ENCODE data around the gene MMP8. TPM values are rescaled to one million over a fixed set of nuclear protein-coding genes. Genes with fewer than 3 reads are reported as not detected.
A peak's percentile ranks its signal among the peaks of the same experiment; 100 is the strongest.

MMP8 gene
- total RNA-seq, 2 experiments from 2014 or later: not detected

GRCh38 chr11:102727890-102728289, 3.1 kb upstream of the MMP8 start:
- Mint-ChIP-seq H3K4me3 (no peak overlapping the region), H3K27me3 (no peaks in the 10 kb centered on the region), H3K27ac (no peak overlapping the region), H3K36me3 (ENCODE audit: low read depth) (no peaks in the 10 kb centered on the region), H3K9me3 (no peaks in the 10 kb centered on the region), H3K4me1 (ENCODE audit: low read depth) (no peaks in the 10 kb centered on the region)
- H3K27me3 ChIP-seq (ENCODE audit: control insufficient read depth in 1 of 2, insufficient read depth in 2 of 2, low read length in 2 of 2): peaks cover 0 to 4% of the 10 kb centered on the region in 2 experiments
- H3K4me3 ChIP-seq (ENCODE audit: low read length): no peak overlapping the region
- H3K27ac ChIP-seq (ENCODE audit: low read depth in 1 of 2, low read length in 2 of 2): no peak overlapping the region
- POLR2A ChIA-PET: no interaction called here
- intact Hi-C loops (cut with DNase I, micrococcal nuclease): no loop called here
- H3K36me3 ChIP-seq (ENCODE audit: insufficient read depth, low read length): no peaks in the 10 kb centered on the region
- TF ChIP-seq CTCF (IDR thresholded peaks at IDR 0.05): no peak
- no peaks in the 10 kb centered on the region for H3K4me1 ChIP-seq (ENCODE audit: insufficient read depth, low read length)
- no peak for ATAC-seq (ENCODE audit: poor library complexity)
- H3K9me3 ChIP-seq (ENCODE audit: control insufficient read depth in 1 of 2, insufficient read depth in 1 of 2, low read length in 2 of 2): no peaks in the 10 kb centered on the region
- DNase-seq: peak in 2 of 14 experiments; percentile 25 to 46
- CTCF ChIA-PET: interaction anchor here (1.5 kb wide), 1 partner anchor 9 kb away, joined by 3 read pairs; no protein-coding TSS in a partner anchor

- Histone ChIP-seq H3K27me3 (ENCODE audit: control insufficient read depth in 1 of 2, insufficient read depth in 2 of 2, low read length in 2 of 2) (peaks cover 0 to 4% of the 10 kb centered on the region in 2 experiments), H3K36me3 (ENCODE audit: insufficient read depth, low read length) (no peaks in the 10 kb centered on the region), H3K4me3 (ENCODE audit: low read length) (no peak overlapping the region), H3K27ac (ENCODE audit: low read depth in 1 of 2, low read length in 2 of 2) (no peak overlapping the region), H3K4me1 (ENCODE audit: insufficient read depth, low read length) (no peaks in the 10 kb centered on the region), H3K9me3 (ENCODE audit: control insufficient read depth in 1 of 2, insufficient read depth in 1 of 2, low read length in 2 of 2) (no peaks in the 10 kb centered on the region)
- no peak overlapping the region for H3K27ac Mint-ChIP-seq
- no peak overlapping the region for H3K4me3 Mint-ChIP-seq
- POLR2A ChIA-PET: no interaction called here
- ATAC-seq (ENCODE audit: poor library complexity) (no peak), DNase-seq (peak in 2 of 14 experiments; percentile 10 to 22)
- intact Hi-C loops (cut with DNase I, micrococcal nuclease): no loop called here
- H3K27me3 Mint-ChIP-seq: peaks cover 10% of the 10 kb centered on the region
- CTCF ChIA-PET: no interaction called here
- H3K36me3 Mint-ChIP-seq (ENCODE audit: low read depth): no peaks in the 10 kb centered on the region
- H3K4me1 Mint-ChIP-seq (ENCODE audit: low read depth): no peaks in the 10 kb centered on the region
- no peaks in the 10 kb centered on the region for H3K9me3 Mint-ChIP-seq
- no peak for TF ChIP-seq CTCF (IDR thresholded peaks at IDR 0.05)
Observed at GRCh38 chr11:102722821-102723220, 1.9 kb downstream of the MMP8 start.

- no peak overlapping the region for H3K4me3 Mint-ChIP-seq
- no peak for ATAC-seq (ENCODE audit: poor library complexity)
- H3K9me3 Mint-ChIP-seq: no peaks in the 10 kb centered on the region
- Histone ChIP-seq H3K4me3 (ENCODE audit: low read length) (no peak overlapping the region), H3K36me3 (ENCODE audit: insufficient read depth, low read length) (no peaks in the 10 kb centered on the region), H3K27ac (ENCODE audit: low read depth in 1 of 2, low read length in 2 of 2) (no peak overlapping the region), H3K27me3 (ENCODE audit: control insufficient read depth in 1 of 2, insufficient read depth in 2 of 2, low read length in 2 of 2) (no peaks in the 10 kb centered on the region), H3K4me1 (ENCODE audit: insufficient read depth, low read length) (no peaks in the 10 kb centered on the region), H3K9me3 (ENCODE audit: control insufficient read depth in 1 of 2, insufficient read depth in 1 of 2, low read length in 2 of 2) (no peaks in the 10 kb centered on the region)
- intact Hi-C loops (cut with DNase I, micrococcal nuclease): no loop called here
- CTCF ChIA-PET: no interaction called here
- H3K4me1 Mint-ChIP-seq (ENCODE audit: low read depth): no peaks in the 10 kb centered on the region
- peaks cover 21% of the 10 kb centered on the region for H3K27me3 Mint-ChIP-seq
- no peak for TF ChIP-seq CTCF (IDR thresholded peaks at IDR 0.05)
- H3K36me3 Mint-ChIP-seq (ENCODE audit: low read depth): no peaks in the 10 kb centered on the region
- no peak for DNase-seq
- H3K27ac Mint-ChIP-seq: no peak overlapping the region
- POLR2A ChIA-PET: no interaction called here
Observed at GRCh38 chr11:102719620-102720277, 5.0 kb downstream of the MMP8 start.
